Keratinocyte (primary cell): ENCODE results near the gene ACHE. TPM values are rescaled to one million over a fixed set of nuclear protein-coding genes. Genes with fewer than 3 reads are reported as not detected.

Experiments
- DNase-seq: peaks from one replicate; pipeline ENCODE4 v3.0.0-alpha.2; 2011; ENCODE audit warnings: low read depth, missing footprints, low spot score
- FAIRE-seq: peaks from 2 replicates; lab custom pipeline; 2011; peaks lifted over from hg19 to GRCh38; lab: Jason Lieb, UNC
- H2AFZ ChIP-seq: 2 replicates; pipeline ENCODE4 v1.6.0; 2012; ENCODE audit warnings: low read length, control low read depth, inconsistent platforms; ENCODE audit not compliant: control insufficient read depth
- H3K27ac ChIP-seq: 2 replicates; pipeline ENCODE4 v1.5.1; 2011; ENCODE audit warnings: low read length; ENCODE audit not compliant: control insufficient read depth, insufficient read depth
- H3K27me3 ChIP-seq: 3 replicates; pipeline ENCODE4 v1.6.0; 2011; ENCODE audit warnings: low read length; ENCODE audit not compliant: control insufficient read depth, insufficient read depth; ENCODE audit errors: extremely low read depth
- H3K36me3 ChIP-seq, 2 experiments: 2 replicates in 1 of 2; 3 replicates in 1 of 2; pipeline ENCODE4 v1.5.1; 2011; ENCODE audit warnings: low read length in 2 of 2, mild to moderate bottlenecking in 1 of 2; ENCODE audit not compliant: control insufficient read depth in 2 of 2, insufficient read depth in 2 of 2; ENCODE audit errors: extremely low read depth in 1 of 2
- H3K4me1 ChIP-seq: 3 replicates; pipeline ENCODE4 v1.5.1; 2011; ENCODE audit warnings: low read length; ENCODE audit not compliant: control insufficient read depth, insufficient read depth; ENCODE audit errors: extremely low read depth
- H3K4me2 ChIP-seq: 3 replicates; pipeline ENCODE4 v1.6.0; 2011; ENCODE audit warnings: low read depth, low read length; ENCODE audit not compliant: control insufficient read depth, insufficient read depth; ENCODE audit errors: extremely low read depth
- H3K4me3 ChIP-seq, 3 experiments: fragments of 200-600 bp in 1 of 3; sonication (generic) in 1 of 3; 2 replicates in 2 of 3; 3 replicates in 1 of 3; pipeline ENCODE4 v1.5.1; 2011 to 2016; ENCODE audit warnings: low read length in 3 of 3, mild to moderate bottlenecking in 3 of 3, control low read depth in 2 of 3, inconsistent platforms in 1 of 3, low read depth in 1 of 3, mixed read lengths in 1 of 3, mixed run types in 1 of 3, moderate library complexity in 1 of 3; ENCODE audit not compliant: control insufficient read depth in 2 of 3, insufficient read depth in 2 of 3; ENCODE audit errors: extremely low read depth in 1 of 3
- H3K79me2 ChIP-seq: 2 replicates; pipeline ENCODE4 v1.6.0; 2012; ENCODE audit warnings: low read length; ENCODE audit not compliant: control insufficient read depth, insufficient read depth
- H3K9ac ChIP-seq: 3 replicates; pipeline ENCODE4 v1.6.0; 2011; ENCODE audit warnings: low read length; ENCODE audit not compliant: control insufficient read depth, insufficient read depth; ENCODE audit errors: extremely low read depth
- H3K9me1 ChIP-seq: 3 replicates; pipeline ENCODE4 v1.6.0; 2011; ENCODE audit warnings: low read length; ENCODE audit not compliant: control insufficient read depth, insufficient read depth; ENCODE audit errors: extremely low read depth
- H3K9me3 ChIP-seq: 2 replicates; pipeline ENCODE4 v1.5.1; 2012; ENCODE audit warnings: low read depth, low read length; ENCODE audit not compliant: control insufficient read depth
- H4K20me1 ChIP-seq: 3 replicates; pipeline ENCODE4 v1.6.0; 2011; ENCODE audit warnings: low read length; ENCODE audit not compliant: control insufficient read depth, insufficient read depth; ENCODE audit errors: extremely low read depth
- CTCF ChIP-seq, 3 experiments: IDR thresholded peaks in 1 of 3; conservative IDR thresholded peaks in 1 of 3; optimal IDR thresholded peaks in 1 of 3; 2 replicates in 2 of 3; 3 replicates in 1 of 3; pipeline versions ENCODE3 to v1.5.1; 2011; ENCODE audit warnings: low read length in 3 of 3, mild to moderate bottlenecking in 3 of 3, moderate library complexity in 2 of 3, control low read depth in 1 of 3, inconsistent platforms in 1 of 3; ENCODE audit not compliant: insufficient read depth in 2 of 3; ENCODE audit errors: extremely low read depth in 1 of 3
- EZH2 ChIP-seq: IDR thresholded peaks from one replicate; pipeline ENCODE4 v1.6.1; 2012; ENCODE audit warnings: inconsistent platforms, mild to moderate bottlenecking, low read length, moderate library complexity
- dilution Hi-C: fragments of 300-500 bp; cut with MboI; formaldehyde crosslinking; loops from one replicate; pipeline ENCODE4 v1.7.0; 2020; ENCODE audit warnings: low sequenced_read_pairs; ENCODE audit not compliant: extremely low pct_ligation_motif_present
- polyA plus RNA-seq, 5 experiments: library from polyadenylated mRNA; depleted of rRNA in 3 of 5; stranded (reverse) in 3 of 5; stranded (forward) in 1 of 5; unstranded in 1 of 5; fragments of >200 nt; gene quantifications; 1 replicate in 1 of 5; 2 replicates in 3 of 5; 3 replicates in 1 of 5; pipeline versions ENCODE4 v1.2.1 to v1.2.3, GENCODE V29; 2011 to 2012; ENCODE audit warnings: missing spikeins in 2 of 5, low read depth in 1 of 5, low replicate concordance in 1 of 5

ACHE gene
- polyA plus RNA-seq, 1 donor (not counting 4 experiments of a cell fraction or from before 2014, with no cell fraction given): 0.07 TPM

GRCh38 chr7:100885440-100886141, 10.1 kb downstream of the ACHE start:
- no peak for TF ChIP-seq CTCF (optimal IDR thresholded peaks at IDR 0.05 in 1 of 3, IDR thresholded peaks at IDR 0.05 in 1 of 3, conservative IDR thresholded peaks at IDR 0.05 in 1 of 3; ENCODE audit: extremely low read depth in 1 of 3, insufficient read depth in 2 of 3, low read length in 3 of 3)
- TF ChIP-seq EZH2: no peak
- FAIRE-seq (no peak), DNase-seq (no peak)
- H3K79me2 ChIP-seq: peaks cover 41% of the 10 kb centered on the region
- H3K4me3 ChIP-seq: no peak overlapping the region
- peaks cover 19% of the 10 kb centered on the region for H3K4me1 ChIP-seq
- no peak overlapping the region for H3K4me2 ChIP-seq
- dilution Hi-C loops: loop anchor here (10.0 kb wide), 1 partner anchor 59 kb away; the partner anchor contains the start of gene MUC3A
- H2AFZ ChIP-seq: no peak overlapping the region
- H3K9me1 ChIP-seq: no peaks in the 10 kb centered on the region
- H3K36me3 ChIP-seq: peaks cover 50 to 59% of the 10 kb centered on the region in 2 experiments
- no peak overlapping the region for H3K27ac ChIP-seq
- peaks cover 3% of the 10 kb centered on the region for H4K20me1 ChIP-seq
- no peaks in the 10 kb centered on the region for H3K27me3 ChIP-seq
- H3K9ac ChIP-seq: no peak overlapping the region
- H3K9me3 ChIP-seq: no peaks in the 10 kb centered on the region

- no peak overlapping the region for H3K27ac ChIP-seq
- H3K27me3 ChIP-seq: no peaks in the 10 kb centered on the region
- no peak overlapping the region for H3K4me3 ChIP-seq
- no peak overlapping the region for H3K4me2 ChIP-seq
- dilution Hi-C loops: loop anchor here (10.0 kb wide), 1 partner anchor 60 kb away; the partner anchor contains the start of gene MUC3A
- H3K36me3 ChIP-seq: peaks cover 54 to 60% of the 10 kb centered on the region in 2 experiments
- FAIRE-seq (no peak), DNase-seq (no peak)
- TF ChIP-seq EZH2: no peak
- TF ChIP-seq CTCF (optimal IDR thresholded peaks at IDR 0.05 in 1 of 3, IDR thresholded peaks at IDR 0.05 in 1 of 3, conservative IDR thresholded peaks at IDR 0.05 in 1 of 3; ENCODE audit: extremely low read depth in 1 of 3, insufficient read depth in 2 of 3, low read length in 3 of 3): no peak
- H4K20me1 ChIP-seq: peaks cover 5% of the 10 kb centered on the region
- no peak overlapping the region for H3K9ac ChIP-seq
- no peak overlapping the region for H2AFZ ChIP-seq
- no peaks in the 10 kb centered on the region for H3K9me1 ChIP-seq
- no peaks in the 10 kb centered on the region for H3K9me3 ChIP-seq
- peaks cover 14% of the 10 kb centered on the region for H3K4me1 ChIP-seq
- peaks cover 47% of the 10 kb centered on the region for H3K79me2 ChIP-seq
These were observed 10.8 kb downstream of the ACHE start for GRCh38 chr7:100884736-100885439.
